CD14-positive monocyte (primary cell): ENCODE measurements around the gene SEMA4G. TPM values are rescaled to one million over a fixed set of nuclear protein-coding genes. Genes with fewer than 3 reads are reported as not detected.

Source experiments
- DNase-seq, 3 donors: peaks; one replicate each; pipeline ENCODE4 v3.0.0-alpha.2; 2011 to 2022
- H2AFZ ChIP-seq: 2 replicates; pipeline ENCODE4 v1.6.0; 2012; ENCODE audit warnings: mild to moderate bottlenecking, low read depth, low read length, inconsistent platforms; ENCODE audit not compliant: insufficient read depth, poor library complexity, severe bottlenecking
- H3K27ac ChIP-seq, 2 donors: 1 replicate in 1 of 2; 2 replicates in 1 of 2; pipeline ENCODE4 v1.5.1; 2012 to 2013; ENCODE audit warnings: low read length in 2 of 2, control low read depth in 1 of 2, inconsistent platforms in 1 of 2, low read depth in 1 of 2, mild to moderate bottlenecking in 1 of 2
- H3K27me3 ChIP-seq, 2 donors: one replicate each; pipeline versions ENCODE4 v1.6.0 to v1.6.1; 2011 to 2013; ENCODE audit warnings: low read length in 2 of 2; ENCODE audit not compliant: control insufficient read depth in 2 of 2, insufficient read depth in 2 of 2
- H3K36me3 ChIP-seq, 2 donors: replicated peaks in 1 of 2; 1 replicate in 1 of 2; 2 replicates in 1 of 2; pipeline versions ENCODE4 v1.5.1 to v1.6.1; 2012 to 2013; ENCODE audit warnings: low read length in 2 of 2, control low read depth in 1 of 2, inconsistent platforms in 1 of 2, mild to moderate bottlenecking in 1 of 2; ENCODE audit not compliant: insufficient read depth in 2 of 2, control insufficient read depth in 1 of 2
- H3K4me1 ChIP-seq, 2 donors: 1 replicate in 1 of 2; 2 replicates in 1 of 2; pipeline versions ENCODE4 v1.5.1 to v1.6.1; 2012 to 2013; ENCODE audit warnings: low read length in 2 of 2, control low read depth in 1 of 2, inconsistent platforms in 1 of 2, mild to moderate bottlenecking in 1 of 2, moderate library complexity in 1 of 2; ENCODE audit not compliant: insufficient read depth in 2 of 2, control insufficient read depth in 1 of 2
- H3K4me2 ChIP-seq: replicated peaks from 2 replicates; pipeline ENCODE3; 2012; ENCODE audit warnings: low read length, moderate library complexity, mild to moderate bottlenecking; ENCODE audit not compliant: poor library complexity, severe bottlenecking; ENCODE audit errors: extremely low read depth
- H3K4me3 ChIP-seq, 3 experiments: fragments of 200-600 bp in 1 of 3; sonication (generic) in 1 of 3; replicated peaks in 1 of 3; 1 replicate in 2 of 3; 2 replicates in 1 of 3; pipeline ENCODE4 v1.5.1; 2011 to 2013; ENCODE audit warnings: low read length in 3 of 3, mild to moderate bottlenecking in 3 of 3, control low read depth in 2 of 3, low read depth in 2 of 3, inconsistent platforms in 1 of 3, moderate library complexity in 1 of 3
- H3K79me2 ChIP-seq: 2 replicates; pipeline ENCODE4 v1.6.0; 2012; ENCODE audit warnings: mild to moderate bottlenecking, control low read depth, inconsistent platforms, low read length, moderate library complexity; ENCODE audit not compliant: insufficient read depth
- H3K9ac ChIP-seq: 2 replicates; pipeline ENCODE4 v1.6.0; 2017; ENCODE audit warnings: low read length, mild to moderate bottlenecking; ENCODE audit not compliant: insufficient read depth, poor library complexity, severe bottlenecking
- H3K9me3 ChIP-seq, 2 donors: replicated peaks in 1 of 2; 1 replicate in 1 of 2; 2 replicates in 1 of 2; pipeline versions ENCODE4 v1.5.1 to v1.6.1; 2012 to 2013; ENCODE audit warnings: low read length in 2 of 2, control low read depth in 1 of 2; ENCODE audit not compliant: control insufficient read depth in 1 of 2, insufficient read depth in 1 of 2
- H4K20me1 ChIP-seq: 2 replicates; pipeline ENCODE4 v1.6.0; 2012; ENCODE audit warnings: mild to moderate bottlenecking, low read length, control low read depth, moderate library complexity; ENCODE audit not compliant: insufficient read depth
- H3K27ac Mint-ChIP-seq, 7 donors: one replicate each; pipeline ENCODE4 v1.8.0; 2020; ENCODE audit warnings: mild to moderate bottlenecking in 7 of 7, mixed read lengths in 7 of 7, moderate library complexity in 6 of 7, inconsistent platforms in 2 of 7
- H3K27me3 Mint-ChIP-seq, 3 donors: one replicate each; pipeline ENCODE4 v1.8.0; 2021 to 2022; ENCODE audit warnings: low read depth in 3 of 3, mild to moderate bottlenecking in 3 of 3, mixed read lengths in 3 of 3, moderate library complexity in 3 of 3, inconsistent platforms in 1 of 3
- H3K36me3 Mint-ChIP-seq, 2 donors: one replicate each; pipeline ENCODE4 v1.8.0; 2020; ENCODE audit warnings: mixed read lengths in 2 of 2, inconsistent platforms in 1 of 2, mild to moderate bottlenecking in 1 of 2
- H3K4me1 Mint-ChIP-seq: one replicate; pipeline ENCODE4 v1.8.0; 2020; ENCODE audit warnings: mild to moderate bottlenecking, mixed read lengths
- H3K4me3 Mint-ChIP-seq, 2 donors: one replicate each; pipeline ENCODE4 v1.8.0; 2020; ENCODE audit warnings: mild to moderate bottlenecking in 2 of 2, mixed read lengths in 2 of 2, moderate library complexity in 1 of 2
- H3K9me3 Mint-ChIP-seq, 7 donors: one replicate each; pipeline ENCODE4 v1.8.0; 2020 to 2022; ENCODE audit warnings: mixed read lengths in 7 of 7, mild to moderate bottlenecking in 6 of 7, moderate library complexity in 6 of 7, inconsistent platforms in 2 of 7
- whole genome bisulfite sequencing: methylation state at CpG from one replicate; pipeline ENCODE4 v1.1.5; 2013; ENCODE audit warnings: missing lambda C conversion rate; ENCODE audit not compliant: insufficient coverage; 5-methylcytosine and 5-hydroxymethylcytosine counted together
- intact Hi-C, 2 donors: fragments of 100-400 bp; cut with micrococcal nuclease; formaldehyde crosslinking; loops; one replicate each; pipeline versions ENCODE4 v1.15.0 to v1.15.1; 2023
- polyA plus RNA-seq, 3 donors: library from polyadenylated mRNA; depleted of rRNA in 1 of 3; unstranded in 2 of 3; stranded (reverse) in 1 of 3; fragments of 300-500 nt in 2 of 3; fragments of >200 nt in 1 of 3; fragmentation: Illumina TruSeq in 2 of 3; gene quantifications; 1 replicate in 2 of 3; 2 replicates in 1 of 3; pipeline ENCODE4 v1.2.3, GENCODE V29; 2012 to 2021
- TF ChIP-seq, protein P1 (sequence below): fragments of 200-600 bp; IDR thresholded peaks from one replicate; pipeline ENCODE4 v1.8.0; 2022; ENCODE audit warnings: antibody characterized with exemption, mild to moderate bottlenecking

SEMA4G gene
- polyA plus RNA-seq, 3 donors, result 0.24 TPM; not detected in 2

DNA sequence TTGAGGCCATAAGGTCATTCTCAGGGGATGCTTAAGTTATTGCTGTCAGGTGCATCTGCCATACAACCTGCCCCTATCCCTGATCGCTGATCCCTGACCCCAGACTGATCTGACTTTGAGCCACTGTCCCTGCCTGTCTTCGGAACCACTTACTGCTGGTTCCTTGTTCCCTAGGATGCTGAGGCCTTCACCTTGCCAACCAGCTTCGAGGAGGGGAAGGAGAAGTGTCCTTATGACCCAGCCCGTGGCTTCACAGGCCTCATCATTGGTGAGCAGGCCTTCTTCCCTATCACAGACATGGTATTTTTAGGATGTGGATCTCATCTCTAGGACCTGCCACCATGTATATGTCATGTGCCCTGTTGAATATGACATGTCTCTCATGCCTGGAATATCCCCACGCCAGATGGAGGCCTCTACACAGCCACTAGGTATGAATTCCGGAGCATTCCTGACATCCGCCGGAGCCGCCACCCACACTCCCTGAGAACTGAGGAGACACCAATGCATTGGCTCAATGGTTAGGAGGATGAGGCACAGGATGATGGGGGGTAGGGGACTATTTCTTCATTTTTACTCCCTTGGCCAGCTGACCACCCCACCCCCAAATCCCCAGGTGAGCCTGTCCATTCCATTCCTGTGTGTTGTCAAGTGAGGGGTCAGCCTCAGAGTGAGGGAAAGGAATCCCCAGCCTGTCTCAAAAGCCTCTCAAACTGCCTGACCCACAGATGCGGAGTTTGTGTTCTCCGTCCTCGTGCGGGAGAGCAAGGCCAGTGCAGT, 9.0 kb downstream of the SEMA4G start:
- H3K36me3 ChIP-seq, result peaks cover 11 to 39% of the 10 kb centered on the region in 2 donors
- H3K4me3 ChIP-seq, result no peak overlapping the region
- H3K27me3 ChIP-seq, result no peaks in the 10 kb centered on the region
- Mint-ChIP-seq H3K4me1 (no peaks in the 10 kb centered on the region), H3K4me3 (no peak overlapping the region), H3K27me3 (peaks cover 0 to 2% (median 0%) of the 10 kb centered on the region in 3 donors), H3K9me3 (peaks cover 0 to 1% (median 0%) of the 10 kb centered on the region in 7 donors), H3K27ac (no peak overlapping the region), H3K36me3 (peaks cover 32 to 33% of the 10 kb centered on the region in 2 donors)
- H2AFZ ChIP-seq, result no peak overlapping the region
- H3K4me2 ChIP-seq, result no peak overlapping the region
- intact Hi-C loops, result no loop called here
- WGBS, result 96% methylated on average over 3 of the region's 13 CpGs
- H4K20me1 ChIP-seq, result no peaks in the 10 kb centered on the region
- no peaks in the 10 kb centered on the region for H3K79me2 ChIP-seq
- no peak overlapping the region for H3K9ac ChIP-seq
- H3K27ac ChIP-seq, result no peak overlapping the region
- no peaks in the 10 kb centered on the region for H3K9me3 ChIP-seq
- DNase-seq, result no peak
- H3K4me1 ChIP-seq, result no peaks in the 10 kb centered on the region
- TF ChIP-seq, protein P1, sequence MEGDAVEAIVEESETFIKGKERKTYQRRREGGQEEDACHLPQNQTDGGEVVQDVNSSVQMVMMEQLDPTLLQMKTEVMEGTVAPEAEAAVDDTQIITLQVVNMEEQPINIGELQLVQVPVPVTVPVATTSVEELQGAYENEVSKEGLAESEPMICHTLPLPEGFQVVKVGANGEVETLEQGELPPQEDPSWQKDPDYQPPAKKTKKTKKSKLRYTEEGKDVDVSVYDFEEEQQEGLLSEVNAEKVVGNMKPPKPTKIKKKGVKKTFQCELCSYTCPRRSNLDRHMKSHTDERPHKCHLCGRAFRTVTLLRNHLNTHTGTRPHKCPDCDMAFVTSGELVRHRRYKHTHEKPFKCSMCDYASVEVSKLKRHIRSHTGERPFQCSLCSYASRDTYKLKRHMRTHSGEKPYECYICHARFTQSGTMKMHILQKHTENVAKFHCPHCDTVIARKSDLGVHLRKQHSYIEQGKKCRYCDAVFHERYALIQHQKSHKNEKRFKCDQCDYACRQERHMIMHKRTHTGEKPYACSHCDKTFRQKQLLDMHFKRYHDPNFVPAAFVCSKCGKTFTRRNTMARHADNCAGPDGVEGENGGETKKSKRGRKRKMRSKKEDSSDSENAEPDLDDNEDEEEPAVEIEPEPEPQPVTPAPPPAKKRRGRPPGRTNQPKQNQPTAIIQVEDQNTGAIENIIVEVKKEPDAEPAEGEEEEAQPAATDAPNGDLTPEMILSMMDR, result no peak

DNA sequence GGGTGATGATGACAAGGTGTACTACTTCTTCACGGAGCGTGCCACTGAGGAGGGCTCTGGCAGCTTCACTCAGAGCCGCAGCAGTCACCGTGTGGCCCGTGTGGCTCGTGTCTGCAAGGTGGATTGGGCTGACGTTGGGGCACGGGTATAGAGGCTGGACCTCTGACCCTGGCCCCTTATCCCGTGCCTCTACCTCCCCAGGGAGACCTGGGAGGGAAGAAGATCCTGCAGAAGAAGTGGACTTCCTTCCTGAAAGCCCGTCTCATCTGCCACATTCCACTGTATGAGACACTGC, 9.5 kb downstream of the SEMA4G start:
- WGBS, result 97% methylated on average over 9 of the region's 10 CpGs
- Histone ChIP-seq H3K4me1 (no peaks in the 10 kb centered on the region), H3K4me3 (no peak overlapping the region), H3K36me3 (peaks cover 11 to 41% of the 10 kb centered on the region in 2 donors), H3K4me2 (no peak overlapping the region), H3K27ac (no peak overlapping the region), H3K79me2 (no peaks in the 10 kb centered on the region), H3K27me3 (no peaks in the 10 kb centered on the region), H4K20me1 (no peaks in the 10 kb centered on the region), H2AFZ (no peak overlapping the region), H3K9ac (no peak overlapping the region), H3K9me3 (no peaks in the 10 kb centered on the region)
- intact Hi-C loops, result no loop called here
- H3K27me3 Mint-ChIP-seq, result peaks cover 0 to 2% (median 0%) of the 10 kb centered on the region in 3 donors
- H3K36me3 Mint-ChIP-seq, result peaks cover 35 to 36% of the 10 kb centered on the region in 2 donors
- H3K9me3 Mint-ChIP-seq, result peaks cover 0 to 1% (median 0%) of the 10 kb centered on the region in 7 donors
- no peak overlapping the region for H3K4me3 Mint-ChIP-seq
- TF ChIP-seq, protein P1, result no peak
- no peaks in the 10 kb centered on the region for H3K4me1 Mint-ChIP-seq
- no peak for DNase-seq
- H3K27ac Mint-ChIP-seq, result no peak overlapping the region
